ENCODE measurements around the gene PMM2.
"Not testable (repeated sequence)": the region's sequence is repeated elsewhere in the genome, so short reads cannot be mapped to it uniquely, and the experiment has no call there.

The PMM2 gene

GRCh38 chr16:8869212-8869987 is 71.8 kb downstream of the PMM2 start:
- Mint-ChIP-seq H3K9me3 (no peaks in the 10 kb centered on the region), H3K27me3 (no peaks in the 10 kb centered on the region), H3K27ac (ENCODE audit: low read depth) (peak overlapping the region; percentile 83), H3K36me3 (ENCODE audit: insufficient read depth) (peaks cover 11% of the 10 kb centered on the region), H3K4me1 (peaks cover 45% of the 10 kb centered on the region), H3K4me3 (peak overlapping the region; percentile 98)
- DNase-seq (ENCODE audit: low spot score in 2 of 2) (no peak), ATAC-seq (replicated peaks; ENCODE audit: extremely low read depth, poor library complexity, severe bottlenecking) (peak; percentile 50)

- not testable (repeated sequence) for H3K4me3 Mint-ChIP-seq; DNase-seq (ENCODE audit: low spot score in 2 of 2); H3K9me3 Mint-ChIP-seq; ATAC-seq (replicated peaks; ENCODE audit: extremely low read depth, poor library complexity, severe bottlenecking); H3K27me3 Mint-ChIP-seq; H3K27ac Mint-ChIP-seq (ENCODE audit: low read depth)
- peaks cover 40% of the 10 kb centered on the region for H3K4me1 Mint-ChIP-seq
- H3K36me3 Mint-ChIP-seq (ENCODE audit: insufficient read depth) = peaks cover 11% of the 10 kb centered on the region
Observed at GRCh38 chr16:8869988-8870241, 72.3 kb downstream of the PMM2 start.

DNA sequence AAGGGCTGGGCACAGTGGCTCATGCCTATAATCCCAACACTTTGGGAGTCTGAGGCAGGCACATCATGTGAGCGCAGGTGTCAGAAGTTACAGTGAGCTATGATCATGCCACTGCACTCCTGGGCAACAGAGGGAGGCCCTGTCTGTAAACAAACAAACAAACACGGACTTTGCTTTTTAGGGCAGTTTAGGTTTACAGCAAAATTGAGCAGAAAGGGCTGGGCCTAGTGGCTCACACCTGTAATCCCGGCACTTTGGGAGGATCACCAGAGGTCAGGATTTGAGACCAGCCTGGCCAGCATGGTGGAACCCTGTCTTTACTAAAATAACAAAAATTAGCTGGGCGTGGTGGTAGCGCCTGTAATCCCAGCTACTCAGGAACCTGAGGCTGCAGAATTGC is 74.4 kb downstream of the PMM2 start:
- no peak for ATAC-seq (replicated peaks; ENCODE audit: extremely low read depth, poor library complexity, severe bottlenecking)
- no peaks in the 10 kb centered on the region for H3K27me3 Mint-ChIP-seq
- peaks cover 25% of the 10 kb centered on the region for H3K4me1 Mint-ChIP-seq
- H3K9me3 Mint-ChIP-seq = no peaks in the 10 kb centered on the region
- H3K36me3 Mint-ChIP-seq (ENCODE audit: insufficient read depth) = peaks cover 10% of the 10 kb centered on the region
- no peak for DNase-seq (ENCODE audit: low spot score in 2 of 2)
- no peak overlapping the region for H3K27ac Mint-ChIP-seq (ENCODE audit: low read depth)
- H3K4me3 Mint-ChIP-seq = no peak overlapping the region

GRCh38 chr16:8872967-8873865 is 75.6 kb downstream of the PMM2 start:
- Mint-ChIP-seq H3K4me3 (no peak overlapping the region), H3K4me1 (peaks cover 20% of the 10 kb centered on the region), H3K27ac (ENCODE audit: low read depth) (no peak overlapping the region), H3K27me3 (no peaks in the 10 kb centered on the region), H3K36me3 (ENCODE audit: insufficient read depth) (peaks cover 3% of the 10 kb centered on the region), H3K9me3 (no peaks in the 10 kb centered on the region)
- ATAC-seq (replicated peaks; ENCODE audit: extremely low read depth, poor library complexity, severe bottlenecking) = no peak
- DNase-seq (ENCODE audit: low spot score in 2 of 2) = no peak

GRCh38 chr16:8873866-8874195 is 76.2 kb downstream of the PMM2 start:
- not testable (repeated sequence) for ATAC-seq (replicated peaks; ENCODE audit: extremely low read depth, poor library complexity, severe bottlenecking); H3K27ac Mint-ChIP-seq (ENCODE audit: low read depth); H3K4me3 Mint-ChIP-seq; H3K36me3 Mint-ChIP-seq (ENCODE audit: insufficient read depth); DNase-seq (ENCODE audit: low spot score in 2 of 2); H3K27me3 Mint-ChIP-seq; H3K9me3 Mint-ChIP-seq
- peaks cover 25% of the 10 kb centered on the region for H3K4me1 Mint-ChIP-seq

DNA sequence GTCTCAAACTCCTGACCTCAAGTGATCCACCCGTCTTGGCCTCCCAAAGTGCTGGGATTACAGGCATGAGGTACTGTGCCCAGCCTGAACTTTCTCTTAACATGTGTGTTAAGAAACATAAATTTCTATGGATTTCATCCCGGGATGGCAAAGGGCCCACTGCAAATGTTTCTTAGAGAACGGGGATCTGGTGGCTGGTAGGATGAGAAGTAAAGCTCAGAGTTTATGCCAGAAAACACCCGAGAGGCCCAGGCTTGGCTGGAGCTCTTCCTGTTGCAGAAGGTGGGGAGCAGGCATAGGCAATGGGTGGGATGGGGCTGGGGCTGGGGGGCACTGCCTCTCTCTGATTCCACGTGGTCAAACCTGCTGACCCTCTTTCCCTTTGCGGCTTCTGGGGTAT is 76.7 kb downstream of the PMM2 start:
- DNase-seq (ENCODE audit: low spot score in 2 of 2) (no peak), ATAC-seq (replicated peaks; ENCODE audit: extremely low read depth, poor library complexity, severe bottlenecking) (no peak)
- Mint-ChIP-seq H3K4me1 (peaks cover 20% of the 10 kb centered on the region), H3K4me3 (no peak overlapping the region), H3K27me3 (no peaks in the 10 kb centered on the region), H3K9me3 (no peaks in the 10 kb centered on the region), H3K36me3 (ENCODE audit: insufficient read depth) (peaks cover 3% of the 10 kb centered on the region), H3K27ac (ENCODE audit: low read depth) (no peak overlapping the region)

DNA sequence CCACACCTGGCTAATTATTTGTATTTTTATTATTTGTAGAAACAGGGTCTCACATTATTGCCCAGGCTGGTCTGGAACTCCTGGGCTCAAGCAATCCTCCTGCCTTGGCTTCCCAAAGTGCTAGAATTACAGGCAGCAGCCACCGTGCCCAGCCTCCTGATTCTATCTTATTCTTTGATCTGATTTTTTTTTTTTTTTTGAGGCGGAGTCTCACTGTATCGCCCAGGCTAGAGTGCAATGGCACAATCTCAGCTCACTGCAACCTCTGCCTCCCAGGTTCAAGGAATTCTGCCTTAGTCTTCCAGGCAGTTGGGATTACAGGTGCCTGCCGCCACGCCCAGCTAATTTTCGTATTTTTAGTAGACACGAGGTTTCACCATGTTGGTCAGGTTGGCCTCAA is 77.7 kb downstream of the PMM2 start:
- not testable (repeated sequence) for H3K9me3 Mint-ChIP-seq; H3K4me3 Mint-ChIP-seq; DNase-seq (ENCODE audit: low spot score in 2 of 2); ATAC-seq (replicated peaks; ENCODE audit: extremely low read depth, poor library complexity, severe bottlenecking); H3K36me3 Mint-ChIP-seq (ENCODE audit: insufficient read depth); H3K27ac Mint-ChIP-seq (ENCODE audit: low read depth); H3K27me3 Mint-ChIP-seq
- peaks cover 18% of the 10 kb centered on the region for H3K4me1 Mint-ChIP-seq

DNA sequence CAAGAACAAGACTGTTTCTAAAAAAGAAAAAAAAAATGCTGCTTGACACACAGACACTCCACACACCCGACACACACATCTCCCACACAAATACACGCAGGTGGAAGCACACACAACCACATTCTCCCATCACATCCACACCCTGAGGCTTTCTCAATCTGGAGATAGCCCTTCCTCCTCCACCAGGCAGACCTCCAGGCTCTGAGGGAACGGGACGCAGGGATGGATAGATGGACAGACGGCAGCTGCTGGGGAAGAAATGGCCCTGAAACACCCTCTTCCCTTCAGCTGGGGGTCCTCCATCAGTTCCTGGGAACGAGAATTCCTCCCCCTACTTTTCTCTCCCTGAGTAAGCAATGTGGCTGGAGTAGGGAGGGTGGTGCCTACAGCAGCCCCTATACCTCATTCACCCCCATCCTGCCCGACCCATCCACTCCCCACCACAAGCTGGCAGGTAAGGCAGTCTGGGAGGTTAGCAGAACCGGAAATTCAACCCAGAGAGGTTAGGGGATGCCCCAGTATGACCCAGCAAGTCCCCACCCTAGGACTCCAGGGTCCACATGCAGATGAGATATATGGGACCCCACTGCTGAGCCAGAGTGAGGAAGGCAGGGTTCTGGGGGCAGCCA is 80.4 kb downstream of the PMM2 start:
- Mint-ChIP-seq H3K36me3 (ENCODE audit: insufficient read depth) (peaks cover 3% of the 10 kb centered on the region), H3K4me3 (no peak overlapping the region), H3K9me3 (no peaks in the 10 kb centered on the region), H3K27ac (ENCODE audit: low read depth) (no peak overlapping the region), H3K4me1 (peaks cover 12% of the 10 kb centered on the region), H3K27me3 (no peaks in the 10 kb centered on the region)
- DNase-seq (ENCODE audit: low spot score in 2 of 2) = no peak
- peak; percentile 14 for ATAC-seq (replicated peaks; ENCODE audit: extremely low read depth, poor library complexity, severe bottlenecking)

DNA sequence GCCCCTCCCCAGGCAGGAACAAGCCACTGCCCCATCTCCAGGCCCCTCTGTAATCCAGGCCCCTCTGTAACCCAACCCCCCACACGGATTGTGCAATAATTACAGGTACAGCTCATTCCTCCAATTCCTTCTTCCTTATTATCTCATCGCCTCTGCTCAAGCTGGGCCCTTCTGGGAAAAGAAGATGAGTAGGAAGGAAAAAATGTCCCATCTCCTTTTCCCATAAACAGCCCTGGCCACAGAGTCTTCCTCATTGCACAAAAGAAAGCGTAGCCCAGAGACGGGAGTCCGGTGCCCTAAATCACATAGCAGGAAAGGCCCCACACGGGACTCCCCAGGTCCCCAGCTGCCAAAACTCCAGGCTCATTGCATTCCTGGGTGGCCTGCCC is 80.9 kb downstream of the PMM2 start:
- ATAC-seq (replicated peaks; ENCODE audit: extremely low read depth, poor library complexity, severe bottlenecking) = no peak
- no peaks in the 10 kb centered on the region for H3K27me3 Mint-ChIP-seq
- H3K27ac Mint-ChIP-seq (ENCODE audit: low read depth) = no peak overlapping the region
- peaks cover 12% of the 10 kb centered on the region for H3K4me1 Mint-ChIP-seq
- peaks cover 3% of the 10 kb centered on the region for H3K36me3 Mint-ChIP-seq (ENCODE audit: insufficient read depth)
- DNase-seq (ENCODE audit: low spot score in 2 of 2) = no peak
- no peak overlapping the region for H3K4me3 Mint-ChIP-seq
- H3K9me3 Mint-ChIP-seq = no peaks in the 10 kb centered on the region

DNA sequence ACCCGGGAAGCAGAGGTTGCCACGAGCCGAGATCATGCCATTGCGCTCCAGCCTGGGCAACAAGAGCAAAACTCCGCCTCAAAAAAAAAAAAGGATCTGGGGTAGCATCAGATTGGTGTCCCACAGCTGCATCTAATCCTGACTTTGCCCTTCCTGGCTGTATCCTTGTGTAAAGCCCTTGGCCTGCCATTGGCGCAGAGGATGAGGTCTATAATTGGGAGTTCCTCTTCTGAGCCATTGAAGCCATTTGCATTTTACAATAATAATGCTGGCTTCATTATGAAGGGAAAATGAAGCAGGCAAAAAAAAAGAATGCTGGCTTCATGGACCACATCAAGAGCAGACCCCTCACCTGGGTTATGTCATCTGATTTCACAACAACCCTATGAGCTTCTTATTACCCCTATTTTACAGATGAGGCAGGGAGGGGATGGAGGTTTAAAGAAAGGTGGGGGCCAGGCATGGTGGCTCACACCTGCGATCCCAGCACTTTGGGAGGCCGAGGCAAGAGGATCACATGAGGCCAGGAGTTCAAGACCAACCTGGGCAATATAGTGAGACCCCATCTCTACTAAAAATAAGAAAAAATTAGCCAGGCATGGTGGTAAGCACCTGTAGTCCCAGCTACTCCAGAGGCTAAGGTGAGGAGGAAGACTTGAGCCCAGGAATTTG is 83.3 kb downstream of the PMM2 start:
- Mint-ChIP-seq H3K27ac (ENCODE audit: low read depth) (no peak overlapping the region), H3K4me1 (peaks cover 19% of the 10 kb centered on the region)
- no peak for ATAC-seq (replicated peaks; ENCODE audit: extremely low read depth, poor library complexity, severe bottlenecking)

GRCh38 chr16:8882041-8882617 is 84.5 kb downstream of the PMM2 start, which contains the start of gene LITAFD:
Gene LITAFD, plus strand, starts transcription at chr16:8882351. Its CDS starts 2,005 bp downstream, at chr16:8884356.
- H3K36me3 Mint-ChIP-seq (ENCODE audit: insufficient read depth) = peaks cover 4% of the 10 kb centered on the region
- DNase-seq (ENCODE audit: low spot score in 2 of 2) = no peak
- H3K27me3 Mint-ChIP-seq = peaks cover 13% of the 10 kb centered on the region
- H3K27ac Mint-ChIP-seq (ENCODE audit: low read depth) = no peak within 1 kb of the TSS
- no peak for ATAC-seq (replicated peaks; ENCODE audit: extremely low read depth, poor library complexity, severe bottlenecking)
- peaks cover 22% of the 10 kb centered on the region for H3K4me1 Mint-ChIP-seq
- no peak within 1 kb of the TSS for H3K4me3 Mint-ChIP-seq
- no peaks in the 10 kb centered on the region for H3K9me3 Mint-ChIP-seq

More for the DNA sequence above, 83.3 kb downstream of the PMM2 start:
- peaks cover 11% of the 10 kb centered on the region for H3K27me3 Mint-ChIP-seq
- H3K36me3 Mint-ChIP-seq (ENCODE audit: insufficient read depth) = peaks cover 4% of the 10 kb centered on the region
- no peaks in the 10 kb centered on the region for H3K9me3 Mint-ChIP-seq
- no peak for DNase-seq (ENCODE audit: low spot score in 2 of 2)
- no peak overlapping the region for H3K4me3 Mint-ChIP-seq

DNA sequence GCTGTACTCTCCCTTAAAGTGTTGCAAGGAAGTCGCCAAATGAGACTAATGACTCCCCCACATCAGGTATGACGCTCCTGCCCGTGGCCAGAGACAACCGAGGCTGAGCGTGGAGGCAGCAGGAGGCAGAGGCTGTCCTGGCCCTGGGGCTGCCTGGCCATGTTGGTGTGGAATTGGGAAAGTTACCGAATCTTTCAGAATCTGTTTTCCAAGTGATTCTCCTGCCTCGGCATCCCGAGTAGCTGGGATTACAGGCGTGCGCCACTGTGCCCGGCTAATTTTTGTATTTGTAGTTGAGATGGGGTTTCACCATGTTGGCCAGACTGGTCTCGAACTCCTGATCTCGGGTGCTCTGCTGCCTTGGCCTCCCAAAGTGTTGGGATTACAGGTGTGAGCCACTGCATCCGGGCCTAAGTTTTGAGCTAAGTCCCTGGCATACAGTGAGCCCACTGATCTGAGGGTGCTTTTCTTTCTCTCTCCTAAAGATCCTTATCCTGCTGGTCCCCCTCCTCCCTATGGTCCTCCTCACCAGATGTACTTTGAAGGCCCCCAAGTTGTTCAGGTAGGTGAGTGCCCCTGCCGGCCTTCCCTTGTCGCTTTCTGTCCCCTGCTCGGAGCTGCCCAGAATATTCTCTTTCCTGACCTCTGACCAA is 85.2 kb downstream of the PMM2 start:
- Mint-ChIP-seq H3K4me1 (peaks cover 19% of the 10 kb centered on the region), H3K27me3 (peaks cover 13% of the 10 kb centered on the region), H3K36me3 (ENCODE audit: insufficient read depth) (peaks cover 4% of the 10 kb centered on the region), H3K4me3 (no peak overlapping the region), H3K27ac (ENCODE audit: low read depth) (no peak overlapping the region), H3K9me3 (no peaks in the 10 kb centered on the region)
- DNase-seq (ENCODE audit: low spot score in 2 of 2) (no peak), ATAC-seq (replicated peaks; ENCODE audit: extremely low read depth, poor library complexity, severe bottlenecking) (no peak)
